LNCAP (cell line): ENCODE results near the gene VN1R5.
"Not testable (repeated sequence)": the region's sequence is repeated elsewhere in the genome, so short reads cannot be mapped to it uniquely, and the experiment has no call there.

ENCODE experiments used
- TF ChIP-seq, protein P1 (sequence below): fragments of 450-650 bp; IDR thresholded peaks from 2 replicates; pipeline ENCODE4 v1.5.1; 2017; ENCODE audit warnings: mild to moderate bottlenecking

VN1R5 gene

GRCh38 chr1:247255772-247256171, at the start of gene VN1R5:
Gene VN1R5 (plus strand): TSS chr1:247256072.
- TF ChIP-seq, protein P1, sequence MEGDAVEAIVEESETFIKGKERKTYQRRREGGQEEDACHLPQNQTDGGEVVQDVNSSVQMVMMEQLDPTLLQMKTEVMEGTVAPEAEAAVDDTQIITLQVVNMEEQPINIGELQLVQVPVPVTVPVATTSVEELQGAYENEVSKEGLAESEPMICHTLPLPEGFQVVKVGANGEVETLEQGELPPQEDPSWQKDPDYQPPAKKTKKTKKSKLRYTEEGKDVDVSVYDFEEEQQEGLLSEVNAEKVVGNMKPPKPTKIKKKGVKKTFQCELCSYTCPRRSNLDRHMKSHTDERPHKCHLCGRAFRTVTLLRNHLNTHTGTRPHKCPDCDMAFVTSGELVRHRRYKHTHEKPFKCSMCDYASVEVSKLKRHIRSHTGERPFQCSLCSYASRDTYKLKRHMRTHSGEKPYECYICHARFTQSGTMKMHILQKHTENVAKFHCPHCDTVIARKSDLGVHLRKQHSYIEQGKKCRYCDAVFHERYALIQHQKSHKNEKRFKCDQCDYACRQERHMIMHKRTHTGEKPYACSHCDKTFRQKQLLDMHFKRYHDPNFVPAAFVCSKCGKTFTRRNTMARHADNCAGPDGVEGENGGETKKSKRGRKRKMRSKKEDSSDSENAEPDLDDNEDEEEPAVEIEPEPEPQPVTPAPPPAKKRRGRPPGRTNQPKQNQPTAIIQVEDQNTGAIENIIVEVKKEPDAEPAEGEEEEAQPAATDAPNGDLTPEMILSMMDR = not testable (repeated sequence)

DNA sequence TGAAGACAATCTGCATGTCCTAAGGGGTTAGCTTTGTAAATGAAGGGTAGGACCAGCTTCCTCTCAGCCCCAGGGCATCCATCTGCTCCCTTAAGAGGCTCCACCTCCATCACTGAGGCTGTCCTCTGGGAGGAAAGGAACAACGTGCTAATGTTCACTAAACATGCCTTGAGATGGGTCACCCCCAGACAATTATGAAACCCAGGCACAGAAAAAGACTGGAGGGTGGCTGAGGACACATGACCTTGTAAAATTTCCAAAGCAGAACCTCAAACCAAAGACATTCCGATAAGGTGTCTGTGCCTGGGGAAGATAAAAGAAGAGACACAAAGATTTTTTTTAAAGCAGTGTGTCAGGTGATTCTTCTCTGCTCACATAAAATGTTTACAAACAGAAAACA, 46.5 kb upstream of the VN1R5 start:
- TF ChIP-seq, protein P1 = no peak

DNA sequence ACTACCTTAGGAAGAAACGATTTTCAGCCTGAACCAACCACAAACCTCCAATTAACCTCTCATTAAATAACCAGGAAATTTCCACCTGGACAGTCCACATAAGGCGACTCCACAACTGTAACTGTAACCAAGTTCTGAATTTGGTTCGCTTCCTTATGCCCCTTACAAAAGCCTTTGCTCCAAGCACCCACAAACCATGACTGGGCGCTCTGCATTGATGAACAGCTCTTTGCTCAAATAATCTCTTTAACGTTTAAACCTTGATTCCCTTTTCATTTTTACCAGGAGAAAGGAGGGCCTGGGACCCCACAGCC, 45.9 kb upstream of the VN1R5 start:
- TF ChIP-seq, protein P1 = no peak

DNA sequence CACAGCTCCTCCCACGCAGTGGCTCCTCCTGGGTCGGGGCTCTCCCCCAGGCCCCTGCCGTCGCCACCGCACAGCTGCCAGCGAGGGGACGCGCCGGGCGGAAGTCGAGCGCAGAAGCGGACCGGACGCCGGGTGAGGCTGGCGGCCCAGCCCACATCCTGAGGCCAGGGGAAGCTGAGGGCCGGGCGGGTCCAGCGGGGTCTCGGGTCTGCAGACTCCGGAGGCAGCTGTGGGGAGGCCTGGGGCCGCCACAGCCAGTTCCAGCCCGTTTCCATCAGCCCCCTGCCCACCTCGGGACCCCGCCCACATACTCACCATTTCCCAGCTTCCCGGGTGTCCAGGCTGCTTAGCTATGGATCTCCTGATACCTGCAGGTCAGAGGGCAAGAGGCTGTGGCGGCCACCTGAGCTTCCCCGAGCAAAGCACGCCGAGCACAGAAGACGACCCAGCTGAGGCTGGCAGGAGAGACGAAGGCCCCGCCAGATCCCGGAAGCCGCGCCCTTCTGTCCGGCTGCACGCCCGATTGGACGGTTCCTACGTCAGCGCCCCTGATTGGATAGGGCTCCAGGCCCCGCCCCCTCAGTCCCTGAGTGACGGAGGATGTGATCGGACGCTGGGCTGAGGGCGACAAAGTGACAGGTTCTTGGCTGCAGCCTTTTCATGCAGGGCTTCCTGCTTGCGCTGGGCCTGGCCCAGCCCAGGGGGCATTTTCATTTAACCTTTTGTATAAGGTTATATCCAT, 45.3 kb upstream of the VN1R5 start:
- TF ChIP-seq, protein P1 = no peak

DNA sequence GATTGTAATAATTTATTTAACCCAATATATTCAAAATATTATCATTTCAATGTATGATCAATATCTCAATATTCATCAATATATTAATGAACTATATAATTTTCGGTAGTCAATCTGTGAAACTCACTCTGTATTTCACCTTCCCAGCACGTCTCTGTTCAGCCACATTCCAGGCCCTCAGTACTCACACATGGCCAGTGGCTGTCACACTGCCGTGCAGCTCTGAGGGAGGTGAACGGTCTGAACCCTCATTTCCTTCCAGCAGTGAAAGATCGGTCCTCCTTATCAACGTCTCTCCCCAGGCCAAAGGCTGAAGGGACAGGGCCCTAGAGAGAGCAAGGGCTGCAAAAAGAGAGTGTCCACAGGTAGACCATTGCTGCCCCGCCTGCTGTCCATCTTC, 44.5 kb upstream of the VN1R5 start:
- TF ChIP-seq, protein P1 = no peak

GRCh38 chr1:247212012-247212411, 43.9 kb upstream of the VN1R5 start:
- TF ChIP-seq, protein P1 = no peak

GRCh38 chr1:247212627-247213617, 43.0 kb upstream of the VN1R5 start:
- TF ChIP-seq, protein P1 = no peak
